ENCODE results near the gene TTYH1. TPM values are rescaled to one million over a fixed set of nuclear protein-coding genes. Genes with fewer than 3 reads are reported as not detected.

The TTYH1 gene
- total RNA-seq, 1 donor from 2014 or later, result 50.7 TPM

GRCh38 chr19:54422136-54422535, 6.9 kb downstream of the TTYH1 start:
- H3K4me3 Mint-ChIP-seq, result no peak overlapping the region
- DNase-seq (ENCODE audit: extremely low spot score, unreplicated experiment), result no peak
- H3K4me1 Mint-ChIP-seq (ENCODE audit: unreplicated experiment), result peaks cover 18% of the 10 kb centered on the region
- no peak for TF ChIP-seq CTCF (conservative IDR thresholded peaks at IDR 0.05)
- H3K27ac Mint-ChIP-seq, result no peak overlapping the region
- H3K9me3 Mint-ChIP-seq, result no peaks in the 10 kb centered on the region
- H3K36me3 Mint-ChIP-seq, result peaks cover 4% of the 10 kb centered on the region
- peaks cover 50% of the 10 kb centered on the region for H3K27me3 Mint-ChIP-seq

- DNase-seq (ENCODE audit: extremely low spot score, unreplicated experiment), result no peak
- no peak overlapping the region for H3K27ac Mint-ChIP-seq
- no peak for TF ChIP-seq CTCF (conservative IDR thresholded peaks at IDR 0.05)
- no peak overlapping the region for H3K4me3 Mint-ChIP-seq
- peaks cover 6% of the 10 kb centered on the region for H3K4me1 Mint-ChIP-seq (ENCODE audit: unreplicated experiment)
- H3K36me3 Mint-ChIP-seq, result no peaks in the 10 kb centered on the region
- H3K9me3 Mint-ChIP-seq, result no peaks in the 10 kb centered on the region
- peaks cover 41% of the 10 kb centered on the region for H3K27me3 Mint-ChIP-seq
Observed at GRCh38 chr19:54424201-54424600, 8.9 kb downstream of the TTYH1 start.

DNA sequence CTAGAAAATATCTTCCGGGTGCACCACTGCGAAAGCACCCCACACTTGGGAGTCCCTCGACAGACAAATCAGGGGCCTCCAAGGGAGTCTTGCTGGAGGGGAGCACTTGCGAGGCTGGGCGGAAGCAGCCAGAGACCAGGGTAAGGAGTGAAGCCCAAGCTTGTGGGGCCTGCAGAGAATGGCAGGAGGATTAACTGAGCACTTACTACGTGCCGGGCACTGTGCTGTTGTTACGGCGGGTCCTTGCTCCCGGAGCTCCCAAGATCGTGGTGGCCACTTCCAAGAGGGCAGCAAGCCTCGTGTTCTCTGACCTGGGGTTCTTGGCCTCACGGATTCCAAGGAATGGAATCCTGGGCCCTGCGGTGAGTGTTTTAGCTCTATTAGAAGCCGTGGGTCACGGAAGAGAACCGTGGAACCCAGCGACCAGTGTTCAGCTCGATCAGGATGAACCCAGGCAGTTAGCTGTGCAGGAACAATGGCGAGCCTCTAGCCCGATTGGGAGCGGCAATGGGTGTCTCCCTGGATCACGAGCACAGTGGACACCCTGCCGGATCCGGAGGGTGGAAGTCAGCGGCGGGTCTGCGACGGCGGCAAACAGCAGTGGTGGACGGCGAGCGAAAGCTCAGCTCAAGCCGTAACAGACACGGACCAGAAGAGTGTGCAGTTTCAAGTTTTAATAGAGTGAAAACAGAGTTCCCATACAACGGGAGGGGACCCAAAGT, 9.6 kb downstream of the TTYH1 start:
- H3K36me3 Mint-ChIP-seq, result no peaks in the 10 kb centered on the region
- peaks cover 2% of the 10 kb centered on the region for H3K4me1 Mint-ChIP-seq (ENCODE audit: unreplicated experiment)
- DNase-seq (ENCODE audit: extremely low spot score, unreplicated experiment), result no peak
- H3K27ac Mint-ChIP-seq, result no peak overlapping the region
- peaks cover 39% of the 10 kb centered on the region for H3K27me3 Mint-ChIP-seq
- H3K4me3 Mint-ChIP-seq, result no peak overlapping the region
- H3K9me3 Mint-ChIP-seq, result no peaks in the 10 kb centered on the region
- no peak for TF ChIP-seq CTCF (conservative IDR thresholded peaks at IDR 0.05)

DNA sequence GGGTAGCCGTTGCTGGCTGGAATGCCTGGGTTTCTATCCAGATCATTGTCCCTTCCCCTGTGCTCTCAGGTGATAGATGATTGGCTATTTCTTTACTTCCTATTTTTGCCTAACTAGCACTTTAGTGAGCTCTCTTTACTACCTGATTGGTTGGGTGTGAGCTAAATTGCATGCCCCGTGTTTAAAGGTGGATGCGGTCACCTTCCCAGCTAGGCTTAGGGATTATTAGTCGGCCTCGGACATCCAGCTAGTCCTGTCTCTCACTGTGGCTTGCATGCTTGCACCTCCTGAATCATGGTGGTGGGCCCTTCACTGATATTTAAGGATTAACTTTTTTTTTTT, 10.1 kb downstream of the TTYH1 start:
- no peak for DNase-seq (ENCODE audit: extremely low spot score, unreplicated experiment)
- Mint-ChIP-seq H3K27me3 (peaks cover 37% of the 10 kb centered on the region), H3K4me3 (no peak overlapping the region), H3K36me3 (no peaks in the 10 kb centered on the region), H3K27ac (no peak overlapping the region), H3K4me1 (ENCODE audit: unreplicated experiment) (no peaks in the 10 kb centered on the region), H3K9me3 (no peaks in the 10 kb centered on the region)
- TF ChIP-seq CTCF (conservative IDR thresholded peaks at IDR 0.05), result no peak

- no peak overlapping the region for H3K4me3 Mint-ChIP-seq
- no peak for DNase-seq (ENCODE audit: extremely low spot score, unreplicated experiment)
- H3K27me3 Mint-ChIP-seq, result peaks cover 38% of the 10 kb centered on the region
- no peaks in the 10 kb centered on the region for H3K36me3 Mint-ChIP-seq
- H3K9me3 Mint-ChIP-seq, result no peaks in the 10 kb centered on the region
- peaks cover 5% of the 10 kb centered on the region for H3K4me1 Mint-ChIP-seq (ENCODE audit: unreplicated experiment)
- no peak for TF ChIP-seq CTCF (conservative IDR thresholded peaks at IDR 0.05)
- peak overlapping the region; percentile 67 for H3K27ac Mint-ChIP-seq
Observed at GRCh38 chr19:54426291-54426931, 11.1 kb downstream of the TTYH1 start.

Data from type B pancreatic cell (in vitro differentiated cells).